DMS79 treated with DMSO at 0.1 percent for 48 hours (cell line): ENCODE measurements around the gene NDUFAF5.

Source experiments
- DNase-seq: peaks from one replicate; lab custom pipeline; 2025; lab: John Stamatoyannopoulos, UW

The NDUFAF5 gene

GRCh38 chr20:13824459-13824858 is 39.6 kb downstream of the NDUFAF5 start:
- no peak for DNase-seq

GRCh38 chr20:13825465-13825864 is 40.6 kb downstream of the NDUFAF5 start:
- DNase-seq = no peak

- DNase-seq = no peak
Measured at GRCh38 chr20:13831476-13831875, 46.6 kb downstream of the NDUFAF5 start.

- no peak for DNase-seq
Measured at GRCh38 chr20:13838664-13839063, 53.8 kb downstream of the NDUFAF5 start.

GRCh38 chr20:13839421-13840092 is 54.7 kb downstream of the NDUFAF5 start:
- no peak for DNase-seq

- no peak for DNase-seq
Measured at GRCh38 chr20:13840093-13840465, 55.3 kb downstream of the NDUFAF5 start.

GRCh38 chr20:13841206-13841605 is 56.4 kb downstream of the NDUFAF5 start:
- no peak for DNase-seq

- no peak for DNase-seq
Measured at GRCh38 chr20:13844296-13844695, 59.5 kb downstream of the NDUFAF5 start.

GRCh38 chr20:13851279-13851678 is 66.5 kb downstream of the NDUFAF5 start:
- DNase-seq = no peak

- no peak for DNase-seq
Measured at GRCh38 chr20:13852306-13852705, 67.5 kb downstream of the NDUFAF5 start.

- no peak for DNase-seq
Measured at GRCh38 chr20:13855613-13856012, 70.8 kb downstream of the NDUFAF5 start.

- DNase-seq = no peak
Measured at GRCh38 chr20:13856354-13856753, 71.5 kb downstream of the NDUFAF5 start.

- peak; percentile 3 for DNase-seq
Measured at GRCh38 chr20:13857304-13857703, 72.5 kb downstream of the NDUFAF5 start.

GRCh38 chr20:13857961-13858360 is 73.1 kb downstream of the NDUFAF5 start:
- no peak for DNase-seq

- no peak for DNase-seq
Measured at GRCh38 chr20:13858439-13858838, 73.6 kb downstream of the NDUFAF5 start.

GRCh38 chr20:13858871-13859270 is 74.0 kb downstream of the NDUFAF5 start:
- no peak for DNase-seq

- no peak for DNase-seq
Measured at GRCh38 chr20:13862245-13862644, 77.4 kb downstream of the NDUFAF5 start.

GRCh38 chr20:13863244-13863643 is 78.4 kb downstream of the NDUFAF5 start:
- no peak for DNase-seq

GRCh38 chr20:13865156-13865555 is 80.3 kb downstream of the NDUFAF5 start:
- no peak for DNase-seq

- no peak for DNase-seq
Measured at GRCh38 chr20:13865791-13866351, 81.0 kb downstream of the NDUFAF5 start.

GRCh38 chr20:13868331-13868730 is 83.5 kb downstream of the NDUFAF5 start:
- DNase-seq = no peak

GRCh38 chr20:13870170-13870748 is 85.4 kb downstream of the NDUFAF5 start:
- no peak for DNase-seq
